ENCODE results near the gene IQSEC1. TPM values are rescaled to one million over a fixed set of nuclear protein-coding genes. Genes with fewer than 3 reads are reported as not detected.

IQSEC1 gene
- polyA plus RNA-seq, 2 of the 4 experiments (the other 2 are of a cell fraction), result 3.7 to 10.7 TPM

GRCh38 chr3:12994607-12995388, 78.4 kb downstream of the IQSEC1 start (continued):
- TF ChIP-seq ATOH8 (CRISPR knock-in tag; IDR thresholded peaks at IDR 0.05; ENCODE audit: low read depth) (no peak), E2F6 (IDR thresholded peaks at IDR 0.05; ENCODE audit: borderline replicate concordance, low read depth) (no peak; the same call in 1 of the 2 replicates), HOXB5 (CRISPR knock-in tag; IDR thresholded peaks at IDR 0.05) (no peak), REST (IDR thresholded peaks at IDR 0.05) (no peak), BCL3 (IDR thresholded peaks at IDR 0.05) (no peak), GATA3 (IDR thresholded peaks at IDR 0.05; ENCODE audit: borderline replicate concordance) (no peak), FOXS1 (CRISPR knock-in tag; IDR thresholded peaks at IDR 0.05) (no peak), SMC3 (IDR thresholded peaks at IDR 0.05) (peak; percentile 72), RAD21 (conservative IDR thresholded peaks at IDR 0.05 in 1 of 2, IDR thresholded peaks at IDR 0.05 in 1 of 2) (peak; percentile 49 to 65), HOXA7 (CRISPR knock-in tag; IDR thresholded peaks at IDR 0.05) (no peak), TP53 (CRISPR knock-in tag; IDR thresholded peaks at IDR 0.05) (0 out of 2 replicates have a peak, but pooled peaks have one; percentile 12), CHD4 (IDR thresholded peaks at IDR 0.05; ENCODE audit: borderline replicate concordance) (peak; percentile 80; the same call in 1 of the 2 replicates), RCOR1 (IDR thresholded peaks at IDR 0.05; ENCODE audit: low read depth, low read length) (no peak), HOXB13 (CRISPR knock-in tag; IDR thresholded peaks at IDR 0.05; ENCODE audit: low read depth) (no peak), JUN (IDR thresholded peaks at IDR 0.05) (peak in 1 of 2 experiments; percentile 40; a peak in 2 of 5 replicates), NR3C1 (IDR thresholded peaks at IDR 0.05) (no peak), POLR2A (IDR thresholded peaks at IDR 0.05; ENCODE audit: low read length) (peak; percentile 66), EP300 (IDR thresholded peaks at IDR 0.05) (no peak), RFX5 (IDR thresholded peaks at IDR 0.05) (no peak), ZNF302 (CRISPR knock-in tag; IDR thresholded peaks at IDR 0.05) (no peak), PHF8 (IDR thresholded peaks at IDR 0.05; ENCODE audit: borderline replicate concordance, low read depth) (peak; percentile 76), SREBF2 (IDR thresholded peaks at IDR 0.05) (no peak), MAX (IDR thresholded peaks at IDR 0.05) (peak; percentile 75), NFE2L2 (conservative IDR thresholded peaks at IDR 0.05; ENCODE audit: low read length) (no peak; the same call in 1 of the 2 replicates), ZFP36 (IDR thresholded peaks at IDR 0.05; ENCODE audit: borderline replicate concordance, partially characterized antibody) (no peak), PBX3 (IDR thresholded peaks at IDR 0.05) (no peak), HMGXB4 (CRISPR knock-in tag; IDR thresholded peaks at IDR 0.05; ENCODE audit: borderline replicate concordance) (no peak)

Measured in A549 (cell line).